PC-3 (cell line): ENCODE measurements around the gene XRCC6.

ENCODE experiments used
- CTCF ChIP-seq: fragments of 300-600 bp; sonication (generic); conservative IDR thresholded peaks from 2 replicates; pipeline ENCODE4 v1.5.1; 2017; ENCODE audit warnings: antibody characterized with exemption, low read depth, mild to moderate bottlenecking, low read length
- EZH2 ChIP-seq: fragments of 300-600 bp; sonication (generic); IDR thresholded peaks from one replicate; pipeline ENCODE4 v1.6.1; 2017; ENCODE audit warnings: antibody characterized with exemption, mild to moderate bottlenecking, low read length; ENCODE audit not compliant: unreplicated experiment

- TF ChIP-seq CTCF (no peak), EZH2 (no peak)
These were observed 8.3 kb upstream of the XRCC6 start for GRCh38 chr22:41612603-41613306.
